Measurements from ENCODE around the gene FASTKD3.

FASTKD3 gene

GRCh38 chr5:7869474-7870136, 774 bp upstream of the FASTKD3 start:
- DNase-seq: peak in 1 of 2 donors; percentile 51
- peak; percentile 56 for ATAC-seq
- H3K4me3 Mint-ChIP-seq: peak overlapping the region; percentile 89 to 96
- H3K4me1 Mint-ChIP-seq: peaks cover 73% of the 10 kb centered on the region
- H3K9me3 Mint-ChIP-seq: no peaks in the 10 kb centered on the region
- no peaks in the 10 kb centered on the region for H3K27me3 Mint-ChIP-seq
- H3K27ac Mint-ChIP-seq: peak overlapping the region; percentile 90 to 95

DNA sequence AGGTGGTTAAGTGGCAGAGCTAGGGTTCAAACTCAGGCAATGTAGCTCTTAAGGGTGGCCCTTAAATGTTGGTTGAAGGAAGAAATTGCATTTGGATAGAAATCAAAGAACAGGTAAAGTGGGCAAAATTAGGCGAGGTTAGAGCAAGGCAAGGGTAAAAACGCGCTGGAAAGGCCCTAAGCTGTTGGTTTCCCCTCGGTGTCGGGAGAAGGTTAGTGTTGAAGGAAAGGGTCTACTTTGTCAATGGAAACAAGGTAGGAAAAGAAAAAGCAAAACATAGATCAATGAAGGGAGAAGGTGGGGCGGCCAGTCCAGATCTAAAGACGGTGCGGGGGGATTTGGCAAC, 431 bp downstream of the FASTKD3 start:
- no peaks in the 10 kb centered on the region for H3K27me3 Mint-ChIP-seq
- ATAC-seq: no peak
- no peak for DNase-seq
- peak overlapping the region; percentile 83 to 87 for H3K27ac Mint-ChIP-seq
- H3K9me3 Mint-ChIP-seq: no peaks in the 10 kb centered on the region
- H3K4me3 Mint-ChIP-seq: peak overlapping the region; percentile 89 to 96
- peaks cover 66% of the 10 kb centered on the region for H3K4me1 Mint-ChIP-seq

GRCh38 chr5:7867260-7867659, 1.6 kb downstream of the FASTKD3 start:
- Mint-ChIP-seq H3K27me3 (no peaks in the 10 kb centered on the region), H3K4me3 (peak overlapping the region in 1 of 2 donors; percentile 38), H3K9me3 (no peaks in the 10 kb centered on the region), H3K4me1 (peaks cover 54% of the 10 kb centered on the region), H3K27ac (no peak overlapping the region)
- ATAC-seq (no peak), DNase-seq (no peak)

- Mint-ChIP-seq H3K9me3 (no peaks in the 10 kb centered on the region), H3K27ac (no peak overlapping the region), H3K4me1 (peaks cover 44% of the 10 kb centered on the region), H3K4me3 (no peak overlapping the region), H3K27me3 (no peaks in the 10 kb centered on the region)
- no peak for ATAC-seq
- no peak for DNase-seq
These were observed 2.6 kb downstream of the FASTKD3 start for GRCh38 chr5:7866196-7866595.

DNA sequence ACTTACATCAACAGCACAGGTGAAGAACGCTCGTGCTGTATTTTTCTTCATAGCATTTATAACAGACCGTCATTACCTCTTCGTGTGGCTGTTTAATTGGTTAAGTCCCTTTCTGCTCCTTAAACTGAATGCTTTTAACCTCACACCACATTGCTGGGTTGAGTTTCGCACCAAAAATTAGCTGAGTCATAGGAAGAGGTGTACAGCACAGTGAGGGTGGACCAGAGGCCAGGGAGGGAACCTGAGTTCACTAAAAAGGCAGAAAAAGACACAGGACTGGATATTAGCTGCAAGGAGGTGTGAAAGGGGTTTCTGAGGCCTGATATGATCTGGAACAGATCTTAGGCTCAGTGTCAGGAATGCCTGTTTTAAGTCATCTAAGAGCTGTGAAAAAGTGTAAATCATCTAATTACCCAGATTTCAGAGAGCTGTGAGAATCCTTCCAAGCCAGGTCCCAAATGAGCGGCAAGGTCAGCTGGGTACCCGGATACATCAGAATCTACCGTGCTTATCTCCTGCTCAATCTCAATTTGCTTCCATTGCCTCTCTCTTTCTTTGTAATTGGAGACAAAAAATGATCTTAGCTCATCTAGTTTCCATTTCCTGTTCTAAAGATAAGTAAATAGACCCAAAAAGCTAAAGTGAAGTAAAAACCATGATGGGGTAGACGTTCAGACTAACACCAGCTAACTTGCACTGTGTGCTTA, 10.8 kb downstream of the FASTKD3 start:
- DNase-seq (no peak), ATAC-seq (peak; percentile 64)
- H3K4me1 Mint-ChIP-seq: peaks cover 16% of the 10 kb centered on the region
- H3K4me3 Mint-ChIP-seq: no peak overlapping the region
- peaks cover 3 to 4% of the 10 kb centered on the region in 2 donors for H3K9me3 Mint-ChIP-seq
- peak overlapping the region in 1 of 2 donors; percentile 90 for H3K27ac Mint-ChIP-seq
- peaks cover 5% of the 10 kb centered on the region for H3K27me3 Mint-ChIP-seq

GRCh38 chr5:7857361-7857760, 11.5 kb downstream of the FASTKD3 start:
- Mint-ChIP-seq H3K9me3 (peaks cover 4 to 6% of the 10 kb centered on the region in 2 donors), H3K4me1 (peaks cover 19% of the 10 kb centered on the region), H3K27me3 (peaks cover 5% of the 10 kb centered on the region), H3K4me3 (no peak overlapping the region), H3K27ac (peak overlapping the region; percentile 64 to 84)
- DNase-seq (no peak), ATAC-seq (no peak)

- H3K4me3 Mint-ChIP-seq: no peak overlapping the region
- H3K27ac Mint-ChIP-seq: no peak overlapping the region
- peak in 1 of 2 donors; percentile 32 for DNase-seq
- H3K27me3 Mint-ChIP-seq: peaks cover 5% of the 10 kb centered on the region
- H3K4me1 Mint-ChIP-seq: peaks cover 24% of the 10 kb centered on the region
- ATAC-seq: peak; percentile 77
- peaks cover 4 to 6% of the 10 kb centered on the region in 2 donors for H3K9me3 Mint-ChIP-seq
These were observed 12.0 kb downstream of the FASTKD3 start for GRCh38 chr5:7856855-7857254.

- no peak for DNase-seq
- H3K9me3 Mint-ChIP-seq: peaks cover 4 to 6% of the 10 kb centered on the region in 2 donors
- H3K27me3 Mint-ChIP-seq: peaks cover 14% of the 10 kb centered on the region
- H3K4me1 Mint-ChIP-seq: peaks cover 34% of the 10 kb centered on the region
- H3K27ac Mint-ChIP-seq: no peak overlapping the region
- no peak overlapping the region for H3K4me3 Mint-ChIP-seq
- ATAC-seq: no peak
These were observed 13.2 kb downstream of the FASTKD3 start for GRCh38 chr5:7855611-7856010.

GRCh38 chr5:7852988-7853387, 15.8 kb downstream of the FASTKD3 start:
- Mint-ChIP-seq H3K4me3 (no peak overlapping the region), H3K27me3 (peaks cover 37% of the 10 kb centered on the region), H3K27ac (no peak overlapping the region), H3K4me1 (peaks cover 34% of the 10 kb centered on the region), H3K9me3 (peaks cover 4 to 6% of the 10 kb centered on the region in 2 donors)
- DNase-seq (no peak), ATAC-seq (no peak)

DNA sequence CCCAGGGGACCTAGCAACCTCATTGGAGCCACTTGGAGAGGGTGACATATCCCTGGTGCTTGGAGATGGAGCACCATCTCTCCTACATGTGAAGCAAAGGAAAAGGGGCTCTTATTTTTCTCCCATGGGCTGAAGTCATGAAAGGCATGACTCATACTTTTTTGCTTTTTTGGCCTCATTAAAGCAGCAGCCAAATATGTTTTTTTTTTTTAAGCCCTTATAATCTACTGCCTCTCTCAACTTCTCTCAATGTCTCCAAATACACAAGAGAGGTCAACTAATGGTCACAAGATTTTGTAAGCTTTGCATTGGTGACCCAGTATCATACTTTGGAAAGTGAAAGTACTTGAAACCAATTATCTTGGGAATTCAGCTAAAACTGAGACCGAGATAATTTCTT, 16.3 kb downstream of the FASTKD3 start:
- Mint-ChIP-seq H3K27me3 (peaks cover 42% of the 10 kb centered on the region), H3K4me1 (peaks cover 29% of the 10 kb centered on the region), H3K4me3 (peak overlapping the region in 1 of 2 donors; percentile 14), H3K27ac (no peak overlapping the region), H3K9me3 (peaks cover 4 to 6% of the 10 kb centered on the region in 2 donors)
- DNase-seq (no peak), ATAC-seq (no peak)

DNA sequence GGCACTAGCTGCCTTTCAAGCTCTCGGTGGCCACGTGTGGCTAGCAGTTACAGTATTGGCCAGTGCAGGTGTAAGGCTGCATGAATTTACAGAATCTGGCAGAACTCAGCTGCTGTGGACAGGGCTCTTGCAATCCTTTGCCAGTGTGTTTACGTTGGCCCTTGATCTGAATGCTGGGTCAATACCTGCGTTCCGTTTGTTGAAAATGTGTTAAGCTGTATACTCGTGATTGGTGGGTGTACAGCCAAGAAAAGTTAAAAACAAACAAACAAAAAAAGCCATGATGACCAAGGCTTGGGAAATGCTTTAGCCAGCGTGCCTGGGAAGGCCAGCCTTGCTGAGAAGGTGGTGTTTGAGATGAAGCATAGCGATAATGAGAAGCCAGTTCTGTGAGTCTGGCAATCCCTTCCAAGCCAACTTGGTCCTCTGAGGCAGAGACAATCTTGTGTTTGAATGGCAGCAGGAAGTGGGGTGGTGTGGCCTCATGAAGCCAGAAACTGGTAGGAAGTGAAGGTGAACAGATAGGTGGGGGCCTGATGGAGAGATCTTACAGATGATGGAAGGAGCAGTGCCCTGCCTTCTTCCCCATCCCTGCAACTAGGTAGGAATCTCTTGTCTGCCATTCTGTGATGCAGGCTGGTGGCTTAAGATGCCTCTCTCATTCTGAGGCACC, 17.1 kb downstream of the FASTKD3 start:
- ATAC-seq: no peak
- peaks cover 50% of the 10 kb centered on the region for H3K27me3 Mint-ChIP-seq
- no peak overlapping the region for H3K27ac Mint-ChIP-seq

GRCh38 chr5:7851240-7851592, 17.6 kb downstream of the FASTKD3 start:
- peaks cover 55% of the 10 kb centered on the region for H3K27me3 Mint-ChIP-seq
- peaks cover 4 to 6% of the 10 kb centered on the region in 2 donors for H3K9me3 Mint-ChIP-seq
- DNase-seq: no peak
- H3K4me3 Mint-ChIP-seq: peak overlapping the region; percentile 79 to 81
- peak overlapping the region in 1 of 2 donors; percentile 53 for H3K27ac Mint-ChIP-seq
- H3K4me1 Mint-ChIP-seq: peaks cover 27% of the 10 kb centered on the region
- no peak for ATAC-seq

More for the DNA sequence above, 17.1 kb downstream of the FASTKD3 start:
- peaks cover 4 to 6% of the 10 kb centered on the region in 2 donors for H3K9me3 Mint-ChIP-seq
- DNase-seq: no peak
- H3K4me3 Mint-ChIP-seq: peak overlapping the region in 1 of 2 donors; percentile 81
- peaks cover 27% of the 10 kb centered on the region for H3K4me1 Mint-ChIP-seq

DNA sequence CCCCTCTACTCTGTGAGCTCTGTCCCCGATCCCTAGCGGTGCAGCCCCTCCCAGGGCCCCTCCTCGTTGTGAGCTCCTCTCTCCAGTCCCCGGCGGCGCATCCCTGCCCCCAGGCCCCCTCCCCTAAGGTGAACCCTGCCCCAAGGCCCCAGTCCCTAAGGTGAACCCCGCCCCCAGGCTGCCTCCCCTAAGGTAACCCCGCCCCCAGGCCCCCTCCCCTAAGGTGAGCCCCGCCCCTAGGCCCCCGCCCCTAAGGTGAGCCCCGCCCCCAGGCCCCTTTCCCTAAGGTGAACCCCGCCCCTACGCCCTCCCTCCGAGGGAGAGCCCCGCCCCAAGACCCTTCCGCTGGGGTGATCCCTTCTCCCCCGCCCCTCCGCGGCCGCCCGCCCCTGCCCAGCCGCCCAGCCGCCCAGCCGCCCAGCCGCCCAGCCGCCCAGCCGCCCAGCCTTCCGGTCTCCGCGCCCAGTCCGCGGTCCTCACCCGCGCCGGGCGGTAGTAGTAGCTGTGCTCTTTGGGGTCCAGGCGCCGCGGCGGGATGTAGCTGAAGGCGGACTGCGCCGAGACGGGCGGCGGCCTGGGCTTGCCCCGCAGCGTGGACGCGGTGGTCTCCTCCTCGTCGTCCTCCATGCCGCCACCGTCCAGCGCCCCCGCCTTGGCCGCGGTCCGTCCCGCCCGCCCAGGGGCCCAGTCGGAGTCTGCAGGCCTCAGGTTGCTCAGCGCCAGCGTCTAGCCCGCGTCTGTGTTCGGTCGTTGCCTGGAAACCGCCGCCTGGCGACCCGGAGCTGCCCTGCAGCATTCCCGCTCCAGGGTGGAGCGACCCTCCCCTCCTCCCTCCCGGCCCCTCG, 18.2 kb downstream of the FASTKD3 start, which contains the start of gene CFAP90:
Gene CFAP90 (minus strand): TSS at position 739 of the 845 bp plus-strand sequence. CDS start 112 bp downstream, at position 627.
- H3K4me1 Mint-ChIP-seq: peaks cover 27% of the 10 kb centered on the region
- peaks cover 55% of the 10 kb centered on the region for H3K27me3 Mint-ChIP-seq
- DNase-seq: no peak

DNA sequence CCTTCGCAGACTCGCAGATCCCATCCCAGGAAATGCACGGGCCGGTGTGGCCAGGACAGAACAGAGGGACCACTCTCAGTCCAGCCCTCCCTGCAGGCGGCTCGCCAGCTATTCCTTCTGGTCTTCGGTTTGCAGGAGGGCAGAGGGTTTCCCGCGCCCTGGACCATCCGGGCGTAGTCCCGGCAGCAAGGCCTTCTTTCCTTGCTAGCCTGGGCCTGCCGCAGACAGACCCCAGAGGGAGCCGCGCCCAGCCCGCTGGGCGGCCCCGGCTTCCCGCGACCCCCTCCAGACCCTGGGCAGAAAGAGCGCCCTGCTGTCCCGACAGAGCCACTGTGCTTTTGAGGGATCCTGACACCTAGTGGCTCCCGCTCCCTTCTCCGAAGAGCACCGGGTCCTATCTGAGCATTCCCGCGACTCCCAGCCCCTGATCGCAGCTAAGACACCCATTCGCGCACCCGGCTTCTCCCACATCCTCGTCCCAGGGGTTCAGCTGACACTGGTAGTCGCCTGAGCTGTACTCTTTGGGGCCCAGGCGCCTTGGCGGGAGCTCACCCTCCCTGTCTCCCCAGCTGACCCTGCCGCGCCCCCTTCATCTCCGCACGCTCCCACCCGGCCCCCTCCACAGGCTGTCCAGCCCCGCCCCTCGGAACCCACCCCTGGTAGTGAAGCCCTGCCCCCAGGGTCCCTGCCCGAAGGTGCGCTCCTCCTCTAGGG, 19.0 kb downstream of the FASTKD3 start:
- H3K27ac Mint-ChIP-seq: no peak overlapping the region
- ATAC-seq (peak; percentile 11), DNase-seq (no peak)
- H3K4me1 Mint-ChIP-seq: peaks cover 27% of the 10 kb centered on the region
- peak overlapping the region; percentile 68 to 74 for H3K4me3 Mint-ChIP-seq
- peaks cover 62% of the 10 kb centered on the region for H3K27me3 Mint-ChIP-seq
- peaks cover 4 to 6% of the 10 kb centered on the region in 2 donors for H3K9me3 Mint-ChIP-seq

More for the DNA sequence above, 18.2 kb downstream of the FASTKD3 start, which contains the start of gene CFAP90:
- peak; percentile 70 for ATAC-seq
- H3K27ac Mint-ChIP-seq: peak within 1 kb of the TSS in 1 of 2 donors; percentile 53
- H3K4me3 Mint-ChIP-seq: peak within 1 kb of the TSS; percentile 79 to 81
- H3K9me3 Mint-ChIP-seq: peaks cover 4 to 6% of the 10 kb centered on the region in 2 donors
